ENCODE results near the gene TENT4A.

GRCh38 chr5:6768590-6769230 lies 55.5 kb downstream of the TENT4A start:
- TF ChIP-seq CTCF (conservative IDR thresholded peaks at IDR 0.05; ENCODE audit: low read depth, low read length) = no peak
- TF ChIP-seq EZH2 (IDR thresholded peaks at IDR 0.05; ENCODE audit: low read length, unreplicated experiment) = no peak

Data from PC-3 (cell line).